CD4-positive, alpha-beta T cell treated with Interleukin-4 for 1 hour (primary cell): ENCODE measurements around the gene PLET1.

ENCODE experiments used
- DNase-seq, 2 donors: peaks; one replicate each; pipeline ENCODE4 v3.0.0-alpha.2; 2020 to 2022

Gene PLET1

DNA sequence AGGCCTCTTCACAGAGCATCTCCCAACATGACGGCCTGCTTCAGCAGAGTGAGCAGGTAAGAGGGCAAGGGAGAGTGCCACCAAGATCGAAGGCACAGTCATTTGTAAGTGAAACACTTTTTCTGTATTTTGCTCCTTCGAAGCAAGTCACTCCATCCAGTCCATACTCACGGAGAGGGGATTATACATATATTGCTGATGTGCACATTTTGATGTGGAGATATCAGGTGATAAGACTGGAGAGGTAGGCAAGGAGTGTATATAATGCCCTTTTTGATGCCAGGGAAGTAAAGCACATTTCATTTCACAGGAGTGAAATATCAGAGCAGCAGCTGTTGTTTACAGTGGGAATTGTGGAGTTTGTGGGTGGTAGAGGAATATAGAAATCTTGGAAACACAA, 23.2 kb downstream of the PLET1 start:
- DNase-seq: no peak

DNA sequence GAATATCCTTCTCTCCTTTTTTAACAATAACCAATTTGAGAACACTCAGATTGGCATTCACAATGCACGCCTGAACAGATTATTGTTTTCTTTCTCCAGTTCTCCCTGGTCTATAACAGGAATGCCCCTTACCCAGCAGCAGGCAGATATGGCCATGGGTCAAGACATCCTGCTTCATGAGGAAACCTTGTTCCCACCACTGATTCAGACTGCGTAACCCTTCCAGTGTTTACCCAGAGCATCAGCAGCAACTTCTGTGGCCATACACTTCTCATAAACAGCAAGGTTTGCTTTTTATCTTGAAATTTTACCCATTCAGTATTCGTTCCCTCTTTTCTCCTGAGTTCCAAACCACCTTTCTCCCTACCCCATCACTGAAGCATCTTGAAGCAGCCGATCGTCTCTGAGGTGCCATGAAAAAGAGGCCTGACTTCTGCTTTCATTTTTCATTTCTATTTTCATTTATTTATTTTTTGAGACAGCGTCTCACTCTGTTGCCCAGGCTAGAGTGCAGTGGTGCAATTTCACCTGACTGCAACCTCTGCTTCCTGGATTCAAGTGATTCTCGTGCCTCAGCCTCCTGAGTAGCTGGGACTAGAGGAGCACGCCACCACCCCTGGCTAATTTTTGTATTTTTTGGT, 24.8 kb downstream of the PLET1 start:
- DNase-seq: no peak

DNA sequence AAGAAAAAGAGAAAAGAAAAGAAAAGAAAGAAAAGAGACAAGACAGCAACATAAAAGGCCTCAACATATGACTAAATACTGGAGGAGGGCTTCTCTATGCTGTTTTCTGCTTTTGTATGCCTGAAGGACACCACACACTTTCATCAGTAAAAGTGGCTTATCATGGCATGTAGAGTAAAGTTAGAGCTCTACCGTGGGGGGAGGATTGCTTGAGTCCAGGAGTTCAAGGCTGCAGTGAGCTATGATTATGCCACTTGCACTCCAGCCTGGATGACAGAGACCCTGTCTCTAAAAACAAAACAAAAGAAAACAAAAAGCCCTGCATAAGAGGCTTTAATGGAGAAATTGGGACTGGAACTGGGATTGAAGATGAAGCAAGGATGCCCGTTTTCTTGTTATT, 28.7 kb downstream of the PLET1 start:
- no peak for DNase-seq

GRCh38 chr11:112229746-112230433, 30.8 kb downstream of the PLET1 start:
- no peak for DNase-seq

GRCh38 chr11:112229159-112229558, 31.5 kb downstream of the PLET1 start:
- no peak for DNase-seq

DNA sequence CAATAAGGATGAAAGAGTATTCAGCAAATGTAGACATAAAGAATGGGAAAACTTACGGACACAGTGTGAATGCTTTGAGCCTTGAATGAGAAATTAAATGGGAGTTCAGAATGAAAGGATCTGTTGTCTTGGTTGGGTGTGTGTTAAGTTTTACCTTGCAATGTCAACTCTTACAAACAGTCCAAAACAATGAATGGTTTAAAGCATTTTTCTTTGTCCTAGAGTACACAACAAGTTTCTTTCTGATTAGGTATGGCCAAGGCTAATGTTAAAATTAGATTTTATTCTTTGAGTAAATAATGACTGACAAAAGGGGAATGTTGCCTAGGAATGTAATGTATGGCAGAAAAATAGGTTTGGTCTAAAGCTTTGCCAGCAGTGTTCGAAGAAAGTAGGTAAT, 32.0 kb downstream of the PLET1 start:
- DNase-seq: no peak

- no peak for DNase-seq
These were observed 33.2 kb downstream of the PLET1 start for GRCh38 chr11:112227471-112227870.

- DNase-seq: no peak
These were observed 33.7 kb downstream of the PLET1 start for GRCh38 chr11:112226831-112227401.

DNA sequence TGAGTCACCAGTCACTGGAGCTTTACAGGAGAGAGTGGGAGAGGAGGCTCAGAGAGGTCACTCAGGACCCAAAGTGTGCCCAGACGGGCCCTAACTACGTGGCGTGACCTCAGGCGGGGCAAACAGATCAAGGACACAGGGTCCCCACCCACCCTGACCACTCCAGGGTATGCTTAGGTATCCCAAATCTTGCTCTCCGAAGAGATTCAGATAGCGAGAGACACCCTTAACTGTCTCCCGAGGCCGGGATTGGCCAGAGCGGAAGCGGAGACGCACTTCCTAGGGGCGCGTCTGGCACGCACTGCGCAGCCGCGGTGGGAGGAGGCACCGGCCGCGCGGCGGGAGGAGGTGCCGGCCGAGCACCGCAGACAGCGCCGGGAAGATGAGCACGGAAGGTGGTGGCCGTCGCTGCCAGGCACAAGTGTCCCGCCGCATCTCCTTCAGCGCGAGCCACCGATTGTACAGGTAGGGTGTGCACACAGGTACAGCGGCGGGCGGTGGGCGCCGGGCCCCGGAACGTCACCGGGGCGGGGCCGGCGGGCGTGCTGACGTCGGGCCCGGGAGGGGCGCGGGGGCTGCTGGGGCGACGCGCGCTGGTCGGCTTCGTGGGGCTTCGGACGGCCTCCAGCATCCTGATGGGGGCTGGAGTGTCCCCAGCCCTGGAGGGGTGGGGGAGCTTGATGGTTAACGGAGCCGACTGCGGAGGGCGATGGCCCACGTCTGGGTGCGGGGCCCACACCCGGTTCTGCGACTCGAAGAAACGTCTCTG, 34.4 kb downstream of the PLET1 start, which contains the start of gene PTS:
PTS (plus strand) TSS at position 367 of the 769 bp plus-strand sequence; CDS start at position 383, 16 bp downstream.
- peak; percentile 87 for DNase-seq

DNA sequence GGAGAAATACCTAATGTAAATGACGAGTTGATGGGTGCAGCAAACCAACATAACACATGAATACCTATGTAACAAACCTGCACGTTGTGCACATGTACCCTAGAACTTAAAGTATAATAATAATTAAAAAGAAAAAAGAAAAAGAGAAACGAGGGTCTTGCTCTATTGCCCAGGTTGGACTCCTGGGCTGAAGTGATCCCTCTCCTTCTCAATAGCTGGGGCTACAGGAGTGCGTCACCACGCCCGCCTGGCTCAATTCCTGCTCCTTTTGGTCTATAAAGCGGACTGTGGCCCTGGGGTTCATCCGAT, 35.0 kb downstream of the PLET1 start:
- no peak for DNase-seq

GRCh38 chr11:112223754-112224532, 36.7 kb downstream of the PLET1 start:
- DNase-seq: no peak

- no peak for DNase-seq
These were observed 37.5 kb downstream of the PLET1 start for GRCh38 chr11:112223121-112223520.

GRCh38 chr11:112222303-112222702, 38.4 kb downstream of the PLET1 start:
- DNase-seq: no peak

DNA sequence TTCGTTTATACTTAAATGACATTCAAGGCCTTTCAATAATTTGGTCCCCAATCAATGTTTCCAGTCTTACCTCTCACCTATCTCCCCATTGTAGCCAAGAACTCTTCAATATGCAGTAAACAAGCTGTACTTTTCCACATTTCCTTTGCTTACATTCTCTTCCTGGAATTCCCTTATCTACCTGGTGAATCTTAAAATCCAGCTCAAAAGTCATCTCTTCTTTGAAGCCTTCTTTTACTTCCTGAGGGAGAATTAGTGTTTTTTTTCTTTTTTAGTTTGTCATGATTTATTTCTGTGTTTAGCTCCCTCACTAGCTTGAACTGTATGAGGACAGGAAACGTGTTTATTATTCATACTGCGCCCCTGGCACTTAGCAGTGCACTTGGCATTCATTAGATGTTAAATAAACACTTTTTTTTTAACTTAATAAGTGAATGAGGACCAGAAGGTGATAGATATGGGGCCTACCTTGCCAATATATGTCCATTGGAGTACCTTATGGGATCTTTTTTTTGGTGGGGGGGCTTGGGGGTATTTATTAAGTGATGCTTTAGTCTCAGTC, 39.3 kb downstream of the PLET1 start:
- DNase-seq: no peak

DNA sequence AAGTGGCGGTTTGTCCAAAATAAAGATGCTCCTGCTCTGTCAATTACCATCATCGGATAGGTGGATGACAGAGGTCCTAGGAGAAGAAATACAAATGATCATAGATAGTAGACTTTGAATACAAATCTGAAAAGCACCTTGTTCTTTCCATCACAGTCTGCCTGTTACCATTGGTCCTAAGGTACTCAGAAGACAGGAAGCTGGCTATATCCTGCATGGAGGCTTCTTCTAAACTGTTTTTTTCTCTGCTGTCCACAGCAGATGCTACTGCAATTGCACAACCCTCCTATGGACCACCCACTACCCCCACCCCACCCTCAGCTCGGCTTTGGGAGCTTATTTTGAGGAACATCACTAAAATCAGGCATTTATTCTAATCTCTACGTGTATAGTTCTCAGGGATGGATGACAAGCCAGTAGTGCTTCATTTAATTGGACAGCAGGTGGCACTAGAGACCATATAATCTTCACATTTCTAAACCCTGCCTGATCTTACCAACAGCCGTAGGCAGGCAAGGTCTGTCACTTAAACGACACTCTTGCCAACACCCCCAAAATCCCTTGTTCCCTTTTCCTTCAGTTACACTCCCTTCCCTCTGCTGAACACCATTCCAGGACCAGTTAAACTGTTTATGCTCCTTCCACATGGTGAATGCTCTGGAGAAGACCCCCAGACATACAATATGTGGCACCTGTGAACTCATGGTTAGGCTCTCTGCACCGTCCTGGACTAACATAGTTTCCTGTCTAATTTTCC, 41.0 kb downstream of the PLET1 start:
- peak; percentile 58 to 81 for DNase-seq

GRCh38 chr11:112216561-112217105, 44.0 kb downstream of the PLET1 start:
- no peak for DNase-seq

GRCh38 chr11:112215621-112216020, 45.0 kb downstream of the PLET1 start:
- DNase-seq: no peak

DNA sequence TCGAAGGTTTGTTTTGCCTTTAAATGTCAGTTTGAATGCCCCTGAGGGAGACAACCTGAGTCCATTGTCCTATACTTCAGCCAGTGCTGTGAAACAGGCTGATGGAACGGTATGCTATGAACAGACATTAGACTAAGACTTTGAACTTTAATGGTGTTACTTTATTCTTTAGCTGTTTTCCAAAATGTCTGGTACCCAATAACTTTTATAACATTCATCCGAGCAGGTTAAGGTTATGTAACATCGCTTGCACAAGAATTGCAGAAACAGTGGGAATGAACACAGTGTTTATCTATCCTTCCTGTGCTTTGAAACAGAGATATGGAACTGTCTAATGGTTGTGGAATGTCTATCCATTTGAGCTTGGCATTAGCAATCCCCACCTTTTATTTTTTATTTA, 46.9 kb downstream of the PLET1 start:
- no peak for DNase-seq

GRCh38 chr11:112212710-112213109, 48.0 kb downstream of the PLET1 start:
- DNase-seq: no peak

GRCh38 chr11:112212290-112212689, 48.4 kb downstream of the PLET1 start:
- no peak for DNase-seq

DNA sequence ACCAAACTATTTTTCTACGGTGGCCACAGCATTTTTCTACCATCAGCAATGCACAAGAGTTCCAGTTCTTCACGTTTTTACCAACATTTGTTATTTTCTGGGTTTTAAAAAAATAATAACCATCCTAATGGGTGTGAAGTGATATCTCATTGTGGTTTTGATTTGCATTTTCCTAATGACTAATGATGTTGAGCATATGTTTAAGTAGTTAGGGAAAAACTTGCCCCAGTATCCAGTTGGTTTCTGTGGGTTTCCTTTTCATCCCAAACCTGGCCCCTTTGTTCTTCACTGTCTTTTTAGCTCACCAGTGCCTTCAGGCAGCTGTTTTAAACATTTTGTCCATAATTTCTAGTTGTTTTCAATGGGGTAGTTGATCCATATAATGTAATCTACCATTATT, 49.1 kb downstream of the PLET1 start:
- no peak for DNase-seq

GRCh38 chr11:112210890-112211289, 49.8 kb downstream of the PLET1 start:
- no peak for DNase-seq
